ENCODE results near the gene CHSY3.

The CHSY3 gene

DNA sequence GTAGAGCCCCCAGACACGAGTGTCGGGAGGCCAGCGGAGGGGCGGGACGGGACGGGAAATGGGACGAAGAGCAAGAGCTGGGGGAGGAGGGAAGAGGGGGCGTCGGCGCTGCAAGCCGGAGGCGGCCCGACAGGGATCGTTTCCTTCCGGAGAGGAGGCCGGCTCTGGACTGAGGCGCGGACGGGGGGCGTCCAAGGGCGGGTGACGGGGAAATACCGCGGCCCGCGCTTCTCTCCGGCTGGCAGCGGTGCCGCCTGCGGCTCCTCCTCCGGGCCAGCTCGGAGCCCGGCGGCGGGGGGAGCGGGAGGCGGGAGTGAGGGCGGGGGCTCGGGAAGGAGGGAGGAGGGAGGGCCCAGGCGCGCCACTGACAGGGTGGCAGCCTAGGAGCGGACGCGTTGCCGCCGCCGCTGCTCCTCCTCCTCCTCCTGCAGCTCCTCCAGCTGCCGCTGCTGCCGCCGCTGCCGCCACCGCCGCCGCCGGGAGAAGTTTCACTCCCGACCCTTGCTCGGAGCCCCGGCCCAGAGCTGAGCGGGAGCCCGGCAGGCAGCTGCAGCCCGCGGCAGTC is at the start of gene CHSY3:
Gene CHSY3, plus strand, starts transcription at position 364 of the 565 bp plus-strand sequence.
- peak; percentile 64 to 75 for ATAC-seq

DNA sequence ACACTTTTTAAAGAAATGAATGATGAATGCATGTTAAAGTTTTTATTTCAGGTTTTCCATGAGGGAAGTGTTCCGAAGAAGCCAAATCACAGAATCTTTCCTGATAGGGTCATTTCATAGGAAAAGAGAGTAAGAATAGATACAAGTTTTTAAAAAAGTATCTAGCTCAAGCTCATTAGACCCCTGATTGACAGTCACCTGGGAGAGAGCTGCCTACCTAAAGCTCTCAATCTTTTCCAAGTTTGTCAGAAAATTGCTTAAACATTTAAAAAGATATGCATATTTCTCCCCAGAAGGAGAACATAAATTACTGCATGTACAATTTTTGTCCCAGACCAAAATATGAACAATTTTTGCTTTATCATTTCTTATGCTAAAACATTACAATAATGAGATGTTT is 47.9 kb upstream of the CHSY3 start:
- ATAC-seq, result no peak

DNA sequence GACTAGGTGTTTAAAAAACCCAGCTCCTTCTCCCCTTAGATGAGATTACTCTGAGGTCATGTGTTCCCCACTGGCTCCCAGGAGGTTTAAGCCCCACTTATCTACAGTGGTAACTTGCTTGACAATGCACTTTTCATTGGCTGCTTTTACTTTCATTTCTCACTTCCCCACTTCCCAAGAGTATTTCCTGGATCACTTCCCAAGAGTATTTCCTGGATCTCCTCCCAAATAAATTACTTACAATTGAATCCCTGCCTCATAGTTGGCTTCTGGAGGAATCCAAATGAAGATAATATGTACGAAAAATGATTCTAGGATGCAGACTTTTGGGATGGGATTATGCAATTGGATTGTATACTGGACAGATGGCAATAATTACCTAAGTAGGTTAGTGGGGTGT is 47.1 kb upstream of the CHSY3 start:
- no peak for ATAC-seq

DNA sequence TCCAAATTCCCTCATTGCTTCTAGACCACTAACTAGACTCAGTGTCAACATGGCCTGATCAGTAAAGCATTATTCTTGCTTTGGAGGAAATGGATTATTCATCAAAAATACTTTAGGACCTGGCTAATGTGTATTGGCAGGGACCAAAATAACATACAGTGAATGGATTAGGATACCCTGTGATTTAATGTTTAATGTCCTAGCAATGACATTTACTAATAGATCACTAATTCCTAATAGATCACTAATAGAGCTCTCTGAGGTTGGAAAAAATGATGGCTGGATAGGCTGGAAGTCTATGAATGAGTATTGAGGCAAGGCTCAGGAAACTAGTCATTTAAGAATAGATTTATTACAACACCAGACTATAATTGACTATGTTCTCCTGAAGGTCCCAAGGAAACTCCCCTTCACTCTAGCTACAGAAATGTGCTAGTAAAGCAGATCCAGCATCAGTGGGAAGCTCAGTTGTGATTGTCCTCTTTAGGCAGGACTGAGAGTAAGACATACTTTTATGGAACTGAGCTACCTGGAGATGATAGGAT is 46.1 kb upstream of the CHSY3 start:
- no peak for ATAC-seq

DNA sequence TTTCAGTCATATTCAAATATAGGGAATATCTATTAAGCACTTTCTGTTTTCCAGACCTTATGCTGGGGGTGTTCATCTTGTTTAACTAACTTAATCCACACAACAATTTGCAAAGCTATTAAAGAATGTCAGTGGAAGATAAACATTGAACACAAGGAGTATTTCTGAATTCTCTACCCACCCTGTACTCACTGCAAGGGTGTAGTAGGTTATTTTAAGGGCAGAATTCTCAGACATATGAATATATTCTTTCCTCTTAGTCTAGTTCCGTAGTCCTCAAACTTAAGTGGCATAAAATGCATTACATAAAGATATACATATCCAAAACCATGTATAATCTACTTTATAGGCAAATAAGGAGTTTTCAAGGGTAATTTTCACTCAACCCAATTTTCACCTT is 19.9 kb upstream of the CHSY3 start:
- ATAC-seq, result no peak

DNA sequence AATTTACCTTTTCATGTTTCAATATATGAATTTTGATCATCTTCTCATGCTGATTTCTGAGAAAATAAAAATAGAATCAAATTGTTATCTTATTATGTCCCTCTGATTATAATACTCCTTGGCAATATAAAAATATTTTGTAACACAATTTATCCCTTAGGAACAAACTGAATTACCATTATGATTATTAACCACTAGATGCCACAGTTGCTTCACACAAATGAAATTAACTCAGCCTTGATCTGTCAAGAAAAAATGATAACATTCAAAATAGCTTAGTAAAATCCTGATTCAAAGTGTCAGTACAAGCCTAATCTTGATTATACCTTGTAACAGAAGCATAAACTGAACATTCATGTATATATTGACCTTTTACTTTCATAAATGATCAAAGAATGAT is 4.8 kb upstream of the CHSY3 start:
- ATAC-seq, result no peak

DNA sequence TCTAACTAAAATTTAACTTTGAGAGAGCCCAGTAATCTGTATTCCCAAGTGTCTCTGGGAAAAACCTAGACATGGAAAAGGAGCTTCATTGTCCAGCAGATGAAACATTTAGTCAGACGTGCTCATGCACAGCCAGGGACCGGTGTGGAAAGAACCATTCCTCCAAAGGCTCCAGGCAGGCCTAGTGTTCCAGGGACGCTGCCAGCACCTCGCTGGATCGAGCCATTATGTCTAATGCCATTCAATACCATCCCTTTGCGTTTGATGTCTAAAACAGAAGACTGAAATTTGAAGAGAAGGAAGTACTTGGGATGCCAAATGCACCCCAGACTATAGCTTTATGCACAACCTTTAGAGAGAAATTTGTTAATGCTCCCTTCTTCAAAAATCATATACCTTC is 1.4 kb upstream of the CHSY3 start:
- ATAC-seq, result no peak

DNA sequence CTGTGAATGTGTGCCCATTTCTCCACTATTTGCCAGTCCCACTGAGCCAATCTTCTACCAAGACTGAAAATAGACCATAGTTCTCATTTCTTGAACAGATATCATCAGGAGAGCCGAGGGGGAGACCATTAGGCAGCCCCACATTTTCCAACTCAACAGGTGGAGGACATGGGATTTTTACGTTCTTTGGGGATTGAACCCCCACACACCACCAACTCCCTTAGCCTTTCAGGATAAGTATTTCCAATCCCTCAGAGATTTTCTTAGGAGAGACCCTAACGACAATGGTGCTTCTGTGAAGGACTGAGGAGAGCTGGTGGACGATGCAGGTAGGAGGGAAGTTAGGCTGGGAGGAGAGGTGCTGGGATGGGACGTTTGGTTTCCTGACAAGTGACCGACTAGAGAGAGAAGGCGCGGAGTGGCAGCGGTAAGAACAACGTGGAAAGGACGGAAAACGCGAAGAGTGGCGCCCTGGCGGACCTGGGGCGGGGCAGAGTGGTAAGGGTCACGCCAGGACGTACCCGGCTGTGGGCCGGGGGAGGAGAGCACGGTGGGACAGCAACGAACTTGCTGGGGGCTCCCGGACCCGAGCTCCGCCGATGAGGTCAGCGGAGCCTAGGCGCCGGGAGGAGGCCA is 681 bp upstream of the CHSY3 start:
- ATAC-seq, result peak in 1 of 2 donors; percentile 12

DNA sequence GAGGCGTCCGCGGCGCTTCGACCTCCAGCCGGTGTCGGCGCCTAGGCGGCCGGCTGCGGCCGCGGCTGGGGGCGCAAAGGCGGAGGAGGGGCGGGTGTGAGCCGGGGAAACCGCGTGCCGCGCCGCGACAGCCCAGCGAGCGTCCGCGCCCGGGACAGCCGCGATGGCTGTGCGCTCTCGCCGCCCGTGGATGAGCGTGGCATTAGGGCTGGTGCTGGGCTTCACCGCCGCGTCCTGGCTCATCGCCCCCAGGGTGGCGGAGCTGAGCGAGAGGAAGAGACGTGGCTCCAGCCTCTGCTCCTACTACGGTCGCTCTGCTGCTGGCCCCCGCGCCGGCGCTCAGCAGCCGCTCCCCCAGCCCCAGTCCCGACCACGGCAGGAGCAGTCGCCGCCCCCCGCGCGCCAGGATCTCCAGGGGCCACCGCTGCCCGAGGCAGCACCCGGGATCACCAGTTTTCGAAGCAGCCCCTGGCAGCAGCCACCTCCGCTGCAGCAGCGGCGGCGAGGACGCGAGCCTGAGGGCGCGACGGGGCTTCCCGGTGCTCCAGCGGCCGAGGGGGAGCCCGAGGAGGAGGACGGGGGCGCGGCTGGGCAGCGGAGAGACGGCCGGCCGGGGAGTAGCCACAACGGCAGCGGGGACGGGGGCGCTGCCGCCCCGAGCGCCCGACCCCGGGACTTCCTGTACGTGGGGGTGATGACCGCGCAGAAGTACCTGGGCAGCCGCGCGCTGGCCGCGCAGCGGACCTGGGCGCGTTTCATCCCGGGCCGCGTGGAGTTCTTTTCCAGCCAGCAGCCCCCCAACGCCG is 605 bp downstream of the CHSY3 start:
- peak; percentile 17 to 26 for ATAC-seq

DNA sequence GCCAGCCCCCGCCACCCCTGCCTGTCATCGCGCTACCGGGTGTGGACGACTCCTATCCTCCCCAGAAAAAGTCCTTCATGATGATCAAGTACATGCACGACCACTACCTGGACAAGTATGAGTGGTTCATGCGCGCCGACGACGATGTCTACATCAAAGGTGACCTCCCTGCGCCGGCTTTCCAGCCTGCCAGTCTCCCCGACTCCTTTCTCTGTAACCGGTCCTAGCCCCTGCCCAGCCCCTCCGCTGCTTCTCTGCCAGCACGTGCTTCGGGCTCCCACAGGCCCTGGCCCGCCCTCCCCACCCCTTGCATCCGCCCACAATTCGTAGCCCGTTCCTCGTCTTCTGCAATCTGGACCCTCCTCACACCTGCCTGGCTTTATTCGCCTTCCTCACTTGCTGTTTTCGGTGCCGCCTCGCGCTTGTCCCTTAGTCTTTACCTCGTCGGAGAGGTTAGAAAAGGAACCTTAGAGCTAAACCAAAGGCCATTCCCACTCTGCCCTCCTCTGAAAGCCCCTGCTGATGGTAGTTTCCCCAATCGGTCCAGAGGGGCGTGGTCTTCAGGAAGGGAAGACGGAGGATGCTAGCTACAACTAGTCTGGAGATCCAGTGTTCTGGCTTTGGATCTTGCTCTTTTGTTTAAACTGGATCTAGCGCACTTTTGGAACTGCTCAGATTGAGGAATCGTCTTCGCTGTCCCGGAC is 1.4 kb downstream of the CHSY3 start:
- ATAC-seq, result no peak

DNA sequence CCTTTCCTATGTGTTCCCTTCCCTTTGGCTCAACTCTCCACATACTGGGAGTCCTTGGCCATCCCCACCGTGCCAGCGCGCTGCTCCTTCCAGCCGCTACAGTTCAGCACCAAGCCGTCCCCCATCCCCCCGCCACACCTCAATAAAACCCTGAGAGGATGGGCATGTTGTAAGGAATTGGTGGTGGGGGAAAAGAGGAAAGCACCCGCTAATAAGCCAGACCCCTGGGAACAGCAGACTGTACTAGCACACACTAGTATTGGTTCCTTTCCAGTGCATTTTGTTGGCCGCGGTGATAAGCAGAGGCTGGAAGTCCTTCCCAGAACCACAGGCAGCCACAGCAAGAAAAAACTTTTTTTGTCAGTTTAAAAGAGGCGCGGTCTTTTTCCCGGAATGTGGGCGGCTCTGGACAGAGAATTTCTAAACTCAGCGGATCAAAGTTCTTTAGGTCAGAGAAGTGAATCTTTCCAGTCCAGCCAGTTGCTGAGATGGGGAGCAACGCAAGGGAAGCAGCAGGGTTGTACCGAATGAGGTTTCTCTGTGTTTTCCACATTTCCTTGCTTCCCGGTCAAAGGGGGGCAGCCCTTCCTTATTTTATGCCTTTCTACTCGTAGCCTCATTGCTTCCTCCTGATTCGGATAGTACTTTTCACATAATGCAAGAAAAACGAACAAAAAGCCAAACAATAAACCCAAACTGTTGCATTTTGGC is 2.1 kb downstream of the CHSY3 start:
- no peak for ATAC-seq

DNA sequence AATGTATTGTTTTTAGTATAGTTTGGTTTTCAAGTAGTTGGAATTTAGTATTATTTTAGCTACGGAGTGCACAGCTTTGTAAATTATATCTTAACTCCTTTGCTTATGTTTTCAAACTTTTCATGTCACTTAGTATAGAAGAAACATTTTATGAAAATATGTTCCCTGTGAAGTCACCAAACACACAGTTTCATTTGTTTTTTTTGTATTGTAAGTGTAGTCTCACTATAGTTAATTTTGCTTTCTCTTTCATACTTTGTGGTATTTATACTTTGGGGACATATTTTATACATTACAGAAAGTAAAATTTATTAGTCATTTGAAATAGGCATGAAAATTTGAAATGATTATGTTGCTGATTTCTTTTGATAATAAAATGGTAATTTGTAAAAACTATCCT is 5.0 kb downstream of the CHSY3 start:
- ATAC-seq, result no peak

DNA sequence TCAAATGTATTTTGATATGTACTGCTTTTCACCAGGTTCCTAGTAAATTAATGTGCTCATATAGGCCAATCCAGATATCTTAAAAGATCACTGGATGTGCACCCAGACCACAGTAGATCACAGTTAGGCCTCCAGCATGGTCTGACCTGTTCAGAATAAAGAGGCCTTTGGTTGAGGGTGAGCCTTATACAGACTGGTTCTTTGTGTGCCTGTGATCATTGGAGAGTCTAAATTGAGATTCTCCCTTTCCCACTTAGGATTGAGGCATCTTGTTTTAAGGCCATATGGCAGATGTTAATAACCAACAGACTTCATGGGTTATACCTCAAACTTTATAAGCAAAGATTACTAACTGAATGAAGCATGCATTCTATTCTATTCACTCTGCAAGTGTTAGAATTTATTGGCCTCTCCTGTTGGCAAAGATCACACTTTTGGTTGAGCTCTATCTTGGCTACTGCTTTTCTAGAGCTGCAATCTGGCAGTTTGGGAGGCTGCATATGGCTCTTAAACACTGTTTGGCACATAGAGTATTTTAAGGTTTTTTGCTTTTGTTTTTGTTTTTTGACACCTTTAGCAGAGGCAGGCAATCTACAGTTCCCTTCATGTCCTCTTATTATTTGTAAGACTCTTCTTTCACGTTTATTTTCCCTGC is 8.5 kb downstream of the CHSY3 start:
- no peak for ATAC-seq

DNA sequence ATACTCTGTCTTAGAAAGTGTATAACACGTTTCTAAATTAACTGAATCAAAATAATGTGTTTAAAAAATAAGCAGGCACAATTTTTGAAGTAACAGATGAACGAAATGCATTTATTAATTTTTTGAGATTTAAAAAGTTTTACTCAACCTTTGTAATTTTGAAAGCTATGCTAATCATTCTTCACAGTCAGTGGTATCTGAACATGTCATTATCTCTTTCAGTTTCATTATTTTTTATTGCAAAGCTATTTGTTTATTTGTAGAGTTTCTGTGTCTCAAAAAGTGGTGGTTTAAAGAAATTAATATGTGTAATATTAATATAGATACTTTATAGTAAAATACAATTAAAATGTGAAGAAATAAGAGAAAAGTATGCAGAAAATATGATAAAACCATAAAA is 11.2 kb downstream of the CHSY3 start:
- no peak for ATAC-seq

DNA sequence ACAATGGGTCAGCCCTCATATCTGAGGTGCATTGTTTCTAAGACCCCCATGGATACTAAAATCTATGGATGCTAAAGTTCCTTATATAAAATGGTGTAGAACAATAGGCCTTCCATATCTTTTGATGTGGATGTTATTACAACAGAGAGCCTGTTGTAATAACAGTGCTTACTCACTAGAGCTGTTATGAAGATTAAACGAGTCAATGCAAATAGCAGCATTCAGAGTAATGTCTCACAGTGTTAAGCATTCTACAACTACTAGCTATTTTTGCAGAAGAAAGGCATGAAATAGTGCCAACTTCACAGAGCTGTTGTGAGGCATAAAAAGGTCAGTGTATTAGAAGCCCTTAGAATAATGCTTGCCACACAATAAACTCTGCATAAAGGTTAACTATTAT is 13.0 kb downstream of the CHSY3 start:
- no peak for ATAC-seq

DNA sequence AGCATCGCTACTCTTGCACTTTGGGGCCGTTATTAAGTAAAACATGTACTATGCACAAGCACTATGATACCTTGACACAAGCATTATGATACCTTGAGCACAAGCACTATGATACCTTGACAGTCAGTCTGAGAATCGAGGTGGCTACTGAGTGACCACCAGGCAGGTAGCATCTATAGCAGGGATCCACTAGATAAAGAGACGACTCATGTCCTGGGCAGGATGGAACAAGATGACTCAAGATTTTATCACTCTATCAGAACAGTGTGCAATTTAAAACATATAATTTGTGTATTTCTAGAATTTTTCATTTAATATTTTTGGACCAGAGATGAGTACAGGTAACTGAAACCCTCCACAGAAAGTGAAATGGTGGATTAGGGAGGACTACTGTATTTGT is 16.9 kb downstream of the CHSY3 start:
- no peak for ATAC-seq

DNA sequence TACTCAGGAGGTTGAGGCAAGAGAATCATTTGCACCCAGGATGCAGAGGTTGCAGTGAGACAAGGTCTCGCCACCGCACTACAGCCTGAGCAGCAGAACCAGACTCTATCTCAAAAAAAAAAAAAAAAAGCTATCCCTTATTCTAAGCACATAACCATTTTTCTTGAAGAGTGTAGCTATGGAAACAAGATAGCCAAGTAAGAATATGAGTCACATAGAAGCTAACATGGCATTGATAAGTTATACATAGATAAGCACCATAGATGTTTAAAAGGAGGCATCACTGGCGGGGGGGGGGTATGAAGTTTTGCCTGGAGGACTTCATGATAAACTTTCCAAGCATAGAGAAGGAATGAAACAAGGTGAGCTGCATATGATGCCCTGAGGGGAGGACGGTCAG is 26.0 kb downstream of the CHSY3 start:
- ATAC-seq, result no peak

DNA sequence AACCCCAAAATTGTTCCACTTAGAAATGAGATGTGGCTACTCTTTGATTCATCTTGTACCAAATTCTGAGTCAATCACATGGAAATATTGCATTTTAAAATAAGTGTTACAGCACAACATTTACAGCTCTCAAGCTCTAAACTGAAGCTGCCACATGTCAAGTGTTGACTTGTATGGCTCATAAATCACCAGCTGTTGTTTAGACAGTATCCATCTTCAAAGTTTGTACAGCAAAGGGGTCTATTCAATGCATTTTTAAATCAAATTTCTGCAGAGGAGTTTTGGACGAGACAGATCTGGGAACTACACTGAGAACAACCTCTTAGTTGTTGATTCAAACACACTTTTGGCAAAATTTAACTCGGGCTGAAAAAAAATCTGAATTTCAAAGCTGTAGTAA is 31.4 kb downstream of the CHSY3 start:
- ATAC-seq, result no peak

DNA sequence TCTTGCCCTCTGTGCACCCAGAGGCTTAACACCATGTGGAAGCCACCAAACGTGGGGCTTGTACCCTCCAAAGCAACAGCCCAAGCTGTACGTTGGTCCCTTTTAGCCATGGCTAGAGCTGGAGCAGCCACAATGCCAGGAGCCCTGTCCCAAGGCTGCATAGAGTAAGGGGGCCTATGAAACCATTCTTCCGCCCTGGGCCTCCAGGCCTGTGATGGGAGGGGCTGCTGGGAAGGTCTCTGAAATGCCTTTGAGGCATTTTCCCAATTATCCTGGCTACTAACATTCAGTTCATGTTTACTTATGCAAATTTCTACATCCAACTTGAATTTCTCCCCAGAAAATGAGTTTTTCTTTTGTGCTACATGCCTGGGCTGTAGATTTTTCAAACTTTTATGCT is 33.8 kb downstream of the CHSY3 start:
- no peak for ATAC-seq

DNA sequence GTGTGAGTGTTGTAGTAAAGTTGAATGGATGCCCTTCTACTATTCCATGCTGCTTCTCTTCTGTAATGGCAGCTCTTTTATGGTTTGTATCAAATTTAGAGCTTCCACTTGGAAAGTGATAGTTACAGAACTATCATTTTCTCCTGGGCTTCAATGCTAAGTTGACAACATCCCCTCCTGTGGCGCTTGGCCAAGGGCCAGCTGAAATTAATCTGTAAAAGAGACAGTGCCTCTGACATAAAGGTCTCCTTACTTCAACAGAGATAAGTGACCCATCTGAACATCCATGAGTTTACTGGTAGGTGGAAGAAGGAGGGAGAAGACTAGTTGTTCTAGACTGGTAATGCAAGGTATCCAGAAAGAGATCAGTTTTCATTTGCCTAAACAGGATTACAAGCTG is 39.7 kb downstream of the CHSY3 start:
- no peak for ATAC-seq

DNA sequence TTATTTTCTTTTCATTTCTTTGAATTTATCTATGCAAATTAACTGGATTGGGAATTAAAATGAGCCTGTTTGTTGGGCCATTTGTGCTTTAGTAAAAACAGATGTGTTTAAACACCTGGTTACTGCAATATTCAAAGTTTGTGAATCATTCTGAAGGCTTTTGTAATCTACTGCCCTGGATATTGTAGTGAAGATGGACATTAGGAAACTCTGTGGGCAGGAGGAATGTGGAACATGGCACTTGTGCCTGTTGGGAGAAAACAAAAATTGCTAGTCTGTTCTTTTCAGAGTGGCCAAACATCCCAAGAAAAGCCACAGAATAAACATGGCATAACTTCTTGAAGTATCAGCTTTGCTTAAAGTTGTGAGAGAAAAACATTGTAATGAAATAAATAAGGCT is 40.8 kb downstream of the CHSY3 start:
- no peak for ATAC-seq

DNA sequence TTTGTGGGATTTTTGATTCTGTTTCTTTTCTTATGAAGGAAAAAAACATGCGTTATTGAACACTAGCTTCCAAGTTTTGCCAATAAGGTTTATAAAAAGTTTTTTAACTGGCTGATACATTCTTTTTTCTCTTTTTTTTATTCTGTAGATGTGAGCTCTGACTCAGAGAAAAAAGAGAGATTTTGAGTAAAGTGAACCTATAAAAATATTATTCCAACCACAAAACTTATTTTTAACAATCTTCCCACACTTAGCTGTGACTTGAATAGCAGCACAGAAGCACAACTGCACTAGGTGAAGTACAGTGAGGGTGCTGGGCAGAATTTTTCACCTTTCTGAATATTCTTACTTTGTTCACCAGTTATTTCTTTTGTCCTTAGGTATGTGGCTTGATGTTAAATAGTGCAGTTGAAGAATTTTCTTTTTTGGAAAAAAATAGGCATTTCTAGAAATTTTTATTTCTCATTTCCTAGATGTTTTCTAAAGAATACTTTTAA is 41.6 kb downstream of the CHSY3 start:
- ATAC-seq, result no peak

Measured in activated CD4-positive, CD25-positive, alpha-beta regulatory T cell treated with anti-CD3 and anti-CD28 coated beads, Interleukin-2, amount 50 U/mL, for 24 hours (primary cell).